K562 (cell line): Measurements from ENCODE around the gene TP73.

Experiments used
- CTCF ChIP-seq, 3 experiments: IDR thresholded peaks in 2 of 3; conservative IDR thresholded peaks in 1 of 3; 2 replicates each; pipeline ENCODE4 v1.5.1; 2011 to 2012; ENCODE audit warnings: low read length in 3 of 3, mild to moderate bottlenecking in 3 of 3, control low read depth in 2 of 3, improper control_type of control experiment in 1 of 3, inconsistent platforms in 1 of 3, low read depth in 1 of 3, mixed read lengths in 1 of 3, moderate library complexity in 1 of 3; ENCODE audit not compliant: insufficient read depth in 2 of 3
- DIDO1 ChIP-seq: fragments of 450-650 bp; IDR thresholded peaks from 2 replicates; pipeline ENCODE4 v1.6.1; 2016; ENCODE audit warnings: low read depth, missing biosample characterization, missing genetic modification characterization
- ETV6 ChIP-seq, 3 experiments: fragments of 150-350 bp in 1 of 3; sonication (generic) in 1 of 3; formaldehyde crosslinking in 1 of 3; IDR thresholded peaks; 2 replicates each; pipeline versions ENCODE4 v1.6.1 to v1.8.0; 2014 to 2022; ENCODE audit warnings: borderline replicate concordance in 2 of 3, low read depth in 2 of 3, antibody characterized with exemption in 1 of 3, low read length in 1 of 3, mild to moderate bottlenecking in 1 of 3, missing genetic modification reagents in 1 of 3
- HNRNPL ChIP-seq: fragments of 200-400 bp; formaldehyde crosslinking; IDR thresholded peaks from 2 replicates; pipeline ENCODE4 v1.6.1; 2017; ENCODE audit warnings: low read depth, mild to moderate bottlenecking, low read length
- HOMEZ ChIP-seq: fragments of 250-450 bp; sonication (Bioruptor Pico); IDR thresholded peaks from 2 replicates; pipeline ENCODE4 v1.4.0; 2020; ENCODE audit warnings: mild to moderate bottlenecking, moderate library complexity
- KLF13 ChIP-seq: fragments of 450-650 bp; IDR thresholded peaks from 2 replicates; pipeline ENCODE4 v1.6.1; 2016; ENCODE audit warnings: missing genetic modification characterization, low read depth, mild to moderate bottlenecking, missing compliant biosample characterization, moderate library complexity, borderline replicate concordance
- LEF1 ChIP-seq: fragments of 450-650 bp; IDR thresholded peaks from 2 replicates; pipeline ENCODE4 v1.6.1; 2016; ENCODE audit warnings: mild to moderate bottlenecking
- POLR2A ChIP-seq: fragments of 450-650 bp; conservative IDR thresholded peaks from 2 replicates; pipeline ENCODE4 v1.6.1; 2016
- TEAD2 ChIP-seq: fragments of 450-650 bp; IDR thresholded peaks from 2 replicates; pipeline ENCODE4 v1.6.1; 2016; ENCODE audit warnings: missing genetic modification characterization, control low read depth, missing compliant biosample characterization

- no peak for TF ChIP-seq CTCF (IDR thresholded peaks at IDR 0.05 in 2 of 3, conservative IDR thresholded peaks at IDR 0.05 in 1 of 3; ENCODE audit: insufficient read depth in 2 of 3, low read depth in 1 of 3, low read length in 3 of 3)
- no peak for TF ChIP-seq KLF13 (tag)
- no peak for TF ChIP-seq HOMEZ
- no peak for TF ChIP-seq POLR2A
- TF ChIP-seq LEF1: no peak
- no peak for TF ChIP-seq ETV6 (IDR thresholded peaks at IDR 0.05; ENCODE audit: borderline replicate concordance in 1 of 2, low read depth in 2 of 2, low read length in 1 of 2)
- no peak for TF ChIP-seq ETV6 (CRISPR knock-in tag; IDR thresholded peaks at IDR 0.05; ENCODE audit: borderline replicate concordance)
- TF ChIP-seq DIDO1 (tag): no peak
- no peak for TF ChIP-seq HNRNPL
- no peak for TF ChIP-seq TEAD2
These were observed 83.8 kb downstream of the TP73 start for GRCh38 chr1:3736131-3736561.
